GM12878 (cell line): Measurements from ENCODE around the gene MED25. TPM values are rescaled to one million over a fixed set of nuclear protein-coding genes. Genes with fewer than 3 reads are reported as not detected.

Source experiments
- ATAC-seq: fragments of 200-7000 bp; cut with Tn5 transposase; 3 replicates; pipeline ENCODE4 v1.9.1; 2020; ENCODE audit warnings: mild to moderate bottlenecking, moderate library complexity
- BruUV-seq: library from RNA; stranded (reverse); fragments of 400-500 nt; replicated peaks from 2 replicates; lab custom pipeline; 2021; lab: Mats Ljungman, UMichigan
- CTCF ChIA-PET: fragments of 300-600 bp; sonication (Branson Sonifier 250); formaldehyde crosslinking; extraction: SDS; loops from one replicate; lab custom pipeline; 2021; ENCODE audit warnings: inconsistent platforms; lab: Yijun Ruan, JAX
- POLR2A ChIA-PET: fragments of 350-600 bp; formaldehyde crosslinking; extraction: SDS; loops from one replicate; lab custom pipeline; 2021; ENCODE audit warnings: inconsistent platforms; lab: Charles Lee
- RAD21 ChIA-PET: fragments of 300-600 bp; sonication (Branson Sonifier 250); formaldehyde crosslinking; loops from one replicate; lab custom pipeline; 2023; ENCODE audit warnings: antibody characterized with exemption; ENCODE audit not compliant: unreplicated experiment; lab: Charles Lee
- SMC1A ChIA-PET: fragments of 300-600 bp; sonication (Branson Sonifier 250); formaldehyde crosslinking; loops from one replicate; lab custom pipeline; 2023; ENCODE audit not compliant: unreplicated experiment, uncharacterized antibody; lab: Charles Lee
- DNase-seq: peaks from one replicate; pipeline ENCODE4 v3.0.0-alpha.2; 2011; ENCODE audit warnings: low read depth, low spot score
- FAIRE-seq: peaks from 3 replicates; lab custom pipeline; 2011; peaks lifted over from hg19 to GRCh38; lab: Jason Lieb, UNC
- H2AFZ ChIP-seq: 2 replicates; pipeline ENCODE4 v1.6.0; 2011; ENCODE audit warnings: low read depth, low read length, control low read depth; ENCODE audit not compliant: control insufficient read depth
- H3K27ac ChIP-seq: 2 replicates; pipeline ENCODE4 v1.5.1; 2011; ENCODE audit warnings: control low read depth; ENCODE audit not compliant: control insufficient read depth, insufficient read depth
- H3K27me3 ChIP-seq, 2 experiments: replicated peaks in 1 of 2; 2 replicates each; pipeline versions ENCODE4 v1.6.0 to v1.6.1; 2011; ENCODE audit warnings: low read length in 1 of 2; ENCODE audit not compliant: control insufficient read depth in 2 of 2, insufficient read depth in 2 of 2
- H3K36me3 ChIP-seq, 2 experiments: 2 replicates each; pipeline ENCODE4 v1.5.1; 2011; ENCODE audit warnings: low read length in 1 of 2; ENCODE audit not compliant: control insufficient read depth in 2 of 2, insufficient read depth in 2 of 2
- H3K4me1 ChIP-seq: 2 replicates; pipeline ENCODE4 v1.6.1; 2011; ENCODE audit warnings: mild to moderate bottlenecking, low read length, moderate library complexity, mixed read lengths; ENCODE audit not compliant: control insufficient read depth, insufficient read depth
- H3K4me2 ChIP-seq: 2 replicates; pipeline ENCODE4 v1.6.0; 2011; ENCODE audit warnings: control low read depth; ENCODE audit not compliant: control insufficient read depth, insufficient read depth
- H3K4me3 ChIP-seq: fragments of 200-600 bp; sonication (generic); 2 replicates; pipeline ENCODE4 v1.5.1; 2016
- H3K79me2 ChIP-seq: 2 replicates; pipeline ENCODE4 v1.6.0; 2011; ENCODE audit warnings: low read length; ENCODE audit not compliant: control insufficient read depth, insufficient read depth
- H3K9ac ChIP-seq: 2 replicates; pipeline ENCODE4 v1.8.0; 2011; ENCODE audit warnings: low read length, control low read depth, mixed read lengths; ENCODE audit not compliant: control insufficient read depth, insufficient read depth
- H3K9me3 ChIP-seq: replicated peaks from 3 replicates; pipeline ENCODE4 v1.5.1; 2011; ENCODE audit warnings: mild to moderate bottlenecking, low read length; ENCODE audit not compliant: control insufficient read depth, insufficient read depth
- H4K20me1 ChIP-seq: 2 replicates; pipeline ENCODE4 v1.6.0; 2011; ENCODE audit not compliant: control insufficient read depth, insufficient read depth
- BACH1 ChIP-seq: fragments of 450-650 bp; IDR thresholded peaks from 2 replicates; pipeline ENCODE4 v1.6.1; 2017; ENCODE audit warnings: mild to moderate bottlenecking, borderline replicate concordance
- CHD2 ChIP-seq: IDR thresholded peaks from 2 replicates; pipeline ENCODE4 v1.6.1; 2011; ENCODE audit warnings: low read depth, low read length, improper control_type of control experiment, borderline replicate concordance
- SMAD1 ChIP-seq: fragments of 450-650 bp; IDR thresholded peaks from 2 replicates; pipeline ENCODE4 v1.6.1; 2018; ENCODE audit warnings: mild to moderate bottlenecking, low read depth; ENCODE audit not compliant: partially characterized antibody
- SRF ChIP-seq, 2 experiments: IDR thresholded peaks; 2 replicates each; pipeline ENCODE4 v1.6.1; 2011; ENCODE audit warnings: low read depth in 2 of 2, low read length in 2 of 2, mild to moderate bottlenecking in 1 of 2, moderate library complexity in 1 of 2
- TARDBP ChIP-seq: IDR thresholded peaks from 2 replicates; pipeline ENCODE4 v1.6.1; 2016; ENCODE audit warnings: borderline replicate concordance
- WGBS: methylation state at CpG from one replicate; pipeline ENCODE4 v1.1.6; 2016; ENCODE audit warnings: low lambda C conversion rate; ENCODE audit not compliant: insufficient replicate concordance, insufficient coverage; ENCODE audit errors: missing lambda C conversion rate; 5-methylcytosine and 5-hydroxymethylcytosine counted together
- in situ Hi-C: fragments of 300-500 bp; cut with MboI; formaldehyde crosslinking; loops from 9 replicates; pipeline ENCODE4 v1.14.3; 2018; ENCODE audit warnings: mixed read lengths
- intact Hi-C: fragments of 100-400 bp; cut with micrococcal nuclease; formaldehyde crosslinking; loops from one replicate; pipeline ENCODE4 v1.14.2; 2022; ENCODE audit not compliant: unreplicated experiment
- polyA plus RNA-seq, 11 experiments: library from polyadenylated mRNA; depleted of rRNA in 4 of 11; unstranded in 6 of 11; stranded (reverse) in 5 of 11; fragments of >200 nt; fragmentation: Nextera tagmentation in 4 of 11; fragmentation: Illumina TruSeq in 1 of 11; extraction: Ambion mirVana in 4 of 11; extraction: Trizol in 1 of 11; gene quantifications; 1 replicate in 1 of 11; 2 replicates in 10 of 11; pipeline versions ENCODE4 v1.2.1 to v1.2.3, GENCODE V29; 2011 to 2016; ENCODE audit warnings: inconsistent platforms in 2 of 11, missing spikeins in 2 of 11, low read depth in 1 of 11
- total RNA-seq, 4 experiments: library from RNA; depleted of rRNA in 3 of 4; stranded (reverse); fragments of >200 nt in 3 of 4; fragmentation: Illumina TruSeq in 1 of 4; extraction: Trizol in 1 of 4; gene quantifications; 2 replicates each; pipeline versions ENCODE4 v1.2.1 to v1.2.3, GENCODE V29; 2013 to 2021
- TF ChIP-seq, protein P1 (sequence below): fragments of 450-650 bp; conservative IDR thresholded peaks from 2 replicates; pipeline ENCODE4 v1.6.1; 2017; ENCODE audit warnings: mild to moderate bottlenecking, moderate library complexity
- TF ChIP-seq, protein P2 (sequence below): fragments of 450-650 bp; IDR thresholded peaks from 2 replicates; pipeline ENCODE4 v1.6.1; 2017; ENCODE audit warnings: borderline replicate concordance

Gene MED25
- total and polyA plus RNA-seq, 10 of the 15 experiments (the other 5 are each of a cell fraction or from before 2014, with no cell fraction given) = 3.5 to 53.9 (median 17.1) TPM

- ATAC-seq (no peak), DNase-seq (no peak), FAIRE-seq (no peak)
- H3K27ac ChIP-seq = no peak overlapping the region
- CTCF ChIA-PET = interaction anchor here (1.2 kb wide), 1 partner anchor 101 kb away, joined by 3 read pairs; no protein-coding TSS in a partner anchor
- in situ Hi-C loops = no loop called here
- no peaks in the 10 kb centered on the region for H3K4me1 ChIP-seq
- TF ChIP-seq BACH1 = no peak
- TF ChIP-seq SMAD1 = no peak
- TF ChIP-seq CHD2 = no peak
- TF ChIP-seq, protein P1, sequence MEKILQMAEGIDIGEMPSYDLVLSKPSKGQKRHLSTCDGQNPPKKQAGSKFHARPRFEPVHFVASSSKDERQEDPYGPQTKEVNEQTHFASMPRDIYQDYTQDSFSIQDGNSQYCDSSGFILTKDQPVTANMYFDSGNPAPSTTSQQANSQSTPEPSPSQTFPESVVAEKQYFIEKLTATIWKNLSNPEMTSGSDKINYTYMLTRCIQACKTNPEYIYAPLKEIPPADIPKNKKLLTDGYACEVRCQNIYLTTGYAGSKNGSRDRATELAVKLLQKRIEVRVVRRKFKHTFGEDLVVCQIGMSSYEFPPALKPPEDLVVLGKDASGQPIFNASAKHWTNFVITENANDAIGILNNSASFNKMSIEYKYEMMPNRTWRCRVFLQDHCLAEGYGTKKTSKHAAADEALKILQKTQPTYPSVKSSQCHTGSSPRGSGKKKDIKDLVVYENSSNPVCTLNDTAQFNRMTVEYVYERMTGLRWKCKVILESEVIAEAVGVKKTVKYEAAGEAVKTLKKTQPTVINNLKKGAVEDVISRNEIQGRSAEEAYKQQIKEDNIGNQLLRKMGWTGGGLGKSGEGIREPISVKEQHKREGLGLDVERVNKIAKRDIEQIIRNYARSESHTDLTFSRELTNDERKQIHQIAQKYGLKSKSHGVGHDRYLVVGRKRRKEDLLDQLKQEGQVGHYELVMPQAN = no peak
- TF ChIP-seq TARDBP = no peak
- TF ChIP-seq SRF (IDR thresholded peaks at IDR 0.05; ENCODE audit: low read depth in 2 of 2, low read length in 2 of 2) = no peak
- TF ChIP-seq, protein P2, sequence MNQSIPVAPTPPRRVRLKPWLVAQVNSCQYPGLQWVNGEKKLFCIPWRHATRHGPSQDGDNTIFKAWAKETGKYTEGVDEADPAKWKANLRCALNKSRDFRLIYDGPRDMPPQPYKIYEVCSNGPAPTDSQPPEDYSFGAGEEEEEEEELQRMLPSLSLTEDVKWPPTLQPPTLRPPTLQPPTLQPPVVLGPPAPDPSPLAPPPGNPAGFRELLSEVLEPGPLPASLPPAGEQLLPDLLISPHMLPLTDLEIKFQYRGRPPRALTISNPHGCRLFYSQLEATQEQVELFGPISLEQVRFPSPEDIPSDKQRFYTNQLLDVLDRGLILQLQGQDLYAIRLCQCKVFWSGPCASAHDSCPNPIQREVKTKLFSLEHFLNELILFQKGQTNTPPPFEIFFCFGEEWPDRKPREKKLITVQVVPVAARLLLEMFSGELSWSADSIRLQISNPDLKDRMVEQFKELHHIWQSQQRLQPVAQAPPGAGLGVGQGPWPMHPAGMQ = no peak
- intact Hi-C loops = no loop called here
- H3K9ac ChIP-seq = no peak overlapping the region
- no peak overlapping the region for H2AFZ ChIP-seq
- POLR2A ChIA-PET = no interaction called here
- peaks cover 16 to 23% of the 10 kb centered on the region in 2 experiments for H3K36me3 ChIP-seq
- RAD21 ChIA-PET = no interaction called here
- WGBS = 90% methylated on average over 5 of the region's 5 CpGs
- SMC1A ChIA-PET = no interaction called here
- no peak overlapping the region for H3K4me3 ChIP-seq
- no peak overlapping the region for H3K4me2 ChIP-seq
- H3K79me2 ChIP-seq = no peaks in the 10 kb centered on the region
- no TSS peak for BruUV-seq
- no peaks in the 10 kb centered on the region for H4K20me1 ChIP-seq
- H3K9me3 ChIP-seq = no peaks in the 10 kb centered on the region
- H3K27me3 ChIP-seq = no peaks in the 10 kb centered on the region
These were observed 18.9 kb downstream of the MED25 start for GRCh38 chr19:49837009-49837310.
